Activated CD8-positive, alpha-beta memory T cell treated with anti-CD3 and anti-CD28 coated beads, Interleukin-2, amount 50 U/mL, for 1 hour (primary cell): Measurements from ENCODE around the gene PRPF18.

Source experiments
- DNase-seq: peaks from one replicate; pipeline ENCODE4 v3.0.0-alpha.2; 2020; ENCODE audit errors: extremely low read depth

The PRPF18 gene

GRCh38 chr10:13637894-13638293 is 51.1 kb downstream of the PRPF18 start:
- DNase-seq = no peak

- no peak for DNase-seq
Observed at GRCh38 chr10:13642293-13642692, 55.5 kb downstream of the PRPF18 start.

GRCh38 chr10:13643016-13643415 is 56.3 kb downstream of the PRPF18 start:
- no peak for DNase-seq

- DNase-seq = no peak
Observed at GRCh38 chr10:13644866-13645265, 58.1 kb downstream of the PRPF18 start.

GRCh38 chr10:13648425-13648824 is 61.7 kb downstream of the PRPF18 start:
- DNase-seq = no peak

GRCh38 chr10:13649844-13650520 is 63.2 kb downstream of the PRPF18 start:
- no peak for DNase-seq

- DNase-seq = no peak
Observed at GRCh38 chr10:13650961-13651360, 64.2 kb downstream of the PRPF18 start.

GRCh38 chr10:13651969-13652720 is 65.4 kb downstream of the PRPF18 start:
- DNase-seq = no peak

- DNase-seq = no peak
Observed at GRCh38 chr10:13652860-13653259, 66.1 kb downstream of the PRPF18 start.

GRCh38 chr10:13654118-13654830 is 67.5 kb downstream of the PRPF18 start:
- no peak for DNase-seq

- DNase-seq = no peak
Observed at GRCh38 chr10:13654846-13655245, 68.1 kb downstream of the PRPF18 start.

- DNase-seq = no peak
Observed at GRCh38 chr10:13656337-13657100, 69.8 kb downstream of the PRPF18 start.

GRCh38 chr10:13657101-13657680 is 70.4 kb downstream of the PRPF18 start:
- no peak for DNase-seq

GRCh38 chr10:13658264-13658663 is 71.5 kb downstream of the PRPF18 start:
- no peak for DNase-seq

GRCh38 chr10:13658871-13659685 is 72.3 kb downstream of the PRPF18 start:
- no peak for DNase-seq

GRCh38 chr10:13659887-13660550 is 73.3 kb downstream of the PRPF18 start:
- peak; percentile 33 for DNase-seq

- DNase-seq = no peak
Observed at GRCh38 chr10:13660551-13660920, 73.8 kb downstream of the PRPF18 start.

- DNase-seq = no peak
Observed at GRCh38 chr10:13661256-13661655, 74.5 kb downstream of the PRPF18 start.

GRCh38 chr10:13665516-13666262 is 78.9 kb downstream of the PRPF18 start:
- no peak for DNase-seq

GRCh38 chr10:13668126-13668525 is 81.4 kb downstream of the PRPF18 start:
- no peak for DNase-seq
